HG02938 (cell line): Measurements from ENCODE around the gene FLVCR1.
"Not testable (repeated sequence)": the region's sequence is repeated elsewhere in the genome, so short reads cannot be mapped to it uniquely, and the experiment has no call there.

Experiments
- ATAC-seq: cut with Tn5 transposase; IDR thresholded peaks from one replicate; pipeline ENCODE4 v1.9.1; 2021; ENCODE audit warnings: mild to moderate bottlenecking, moderate library complexity; ENCODE audit not compliant: unreplicated experiment

The FLVCR1 gene

DNA sequence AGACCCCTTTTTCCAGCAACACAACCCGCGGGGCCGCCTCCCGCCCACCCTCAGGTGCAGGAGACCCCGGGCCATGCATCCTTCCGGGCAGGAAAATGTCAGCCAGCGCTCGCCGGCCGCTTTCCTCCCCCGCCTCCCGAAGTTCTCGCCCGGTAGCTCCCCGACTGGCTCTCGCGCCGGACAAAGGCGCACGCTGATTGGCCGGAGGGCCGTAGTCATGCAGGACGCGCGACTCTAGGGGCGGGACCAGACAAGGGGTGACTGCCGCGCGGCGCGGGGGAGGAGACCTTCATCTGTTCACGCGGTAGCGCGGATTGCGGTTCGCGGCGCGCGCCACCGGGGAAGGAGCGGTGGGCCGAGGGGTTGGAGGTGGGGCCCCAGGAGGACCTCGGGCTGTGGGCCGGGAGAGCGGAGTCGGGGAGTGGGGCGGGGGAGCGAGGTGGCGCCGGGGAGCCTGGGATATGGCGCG is at the start of gene FLVCR1:
Gene FLVCR1 (plus strand): TSS at position 284 of the 469 bp plus-strand sequence. CDS start 178 bp downstream, at position 462.
- peak; percentile 95 for ATAC-seq

DNA sequence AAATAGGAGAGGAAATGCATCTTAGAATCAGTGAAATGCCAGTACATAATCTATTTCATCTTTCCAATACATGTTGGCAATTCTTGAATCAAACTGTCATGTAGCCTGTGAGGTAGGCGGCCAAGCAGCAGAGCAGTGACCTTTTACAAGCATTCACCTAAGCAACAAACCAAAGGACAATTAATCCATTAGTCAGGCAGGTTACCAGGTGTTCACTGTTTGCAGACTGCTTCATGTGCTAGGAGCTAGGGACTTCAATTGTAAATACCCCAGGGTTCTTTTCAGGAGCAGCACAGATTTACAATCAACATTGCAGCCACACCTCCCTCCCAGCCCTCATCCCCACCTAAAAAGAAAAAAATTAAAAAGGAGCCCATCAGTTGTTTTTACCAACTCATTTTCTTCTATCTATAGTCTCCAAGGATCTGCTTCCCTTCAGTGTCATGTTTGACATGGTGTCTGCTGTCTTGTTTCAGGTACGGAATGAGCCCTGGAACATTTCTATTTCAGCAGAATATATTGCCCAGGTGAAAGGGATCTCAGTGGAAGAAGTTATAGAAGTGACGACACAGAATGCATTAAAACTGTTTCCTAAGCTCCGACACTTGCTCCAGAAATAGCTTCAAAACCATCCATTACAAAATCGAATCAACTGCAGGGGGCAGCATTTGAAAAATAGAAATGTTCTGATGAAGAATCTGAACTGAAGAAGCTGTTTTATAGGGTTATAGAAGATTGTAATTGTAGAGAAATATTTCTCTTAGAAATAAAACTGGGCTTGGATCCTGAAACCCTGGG is 43.3 kb upstream of the FLVCR1 start:
- no peak for ATAC-seq

DNA sequence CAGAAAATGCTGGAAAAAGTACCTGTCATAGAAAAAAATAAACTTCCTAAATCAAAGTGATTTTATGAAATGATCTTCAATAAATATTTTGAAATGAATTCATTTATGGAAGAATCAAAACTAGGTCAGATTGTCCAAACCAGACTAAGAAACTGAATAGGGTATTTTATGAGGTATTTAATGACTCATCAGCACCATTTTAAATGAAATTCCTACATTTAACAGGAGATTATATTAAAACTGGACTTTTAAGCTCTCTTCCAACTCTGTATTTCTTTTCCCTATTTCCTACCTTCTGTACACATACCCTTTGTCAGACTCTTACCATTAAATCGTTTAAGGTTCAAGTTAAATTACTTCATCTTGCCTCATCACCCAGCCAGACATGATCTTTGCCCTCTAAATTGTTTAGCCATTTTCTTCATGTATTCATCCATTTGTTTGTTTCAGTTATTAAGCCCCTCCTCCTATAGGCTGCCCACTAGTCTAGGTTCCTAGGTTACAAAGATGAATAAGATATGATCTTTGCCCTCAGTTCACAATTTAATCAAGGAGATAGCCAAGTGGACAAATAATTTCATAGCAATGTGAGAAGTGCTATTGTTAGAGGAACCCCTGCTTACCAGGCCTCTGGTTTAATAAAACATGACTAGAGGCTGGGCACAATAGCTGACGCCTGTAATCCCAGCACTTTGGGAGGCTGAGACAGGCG is 41.4 kb upstream of the FLVCR1 start:
- no peak for ATAC-seq

DNA sequence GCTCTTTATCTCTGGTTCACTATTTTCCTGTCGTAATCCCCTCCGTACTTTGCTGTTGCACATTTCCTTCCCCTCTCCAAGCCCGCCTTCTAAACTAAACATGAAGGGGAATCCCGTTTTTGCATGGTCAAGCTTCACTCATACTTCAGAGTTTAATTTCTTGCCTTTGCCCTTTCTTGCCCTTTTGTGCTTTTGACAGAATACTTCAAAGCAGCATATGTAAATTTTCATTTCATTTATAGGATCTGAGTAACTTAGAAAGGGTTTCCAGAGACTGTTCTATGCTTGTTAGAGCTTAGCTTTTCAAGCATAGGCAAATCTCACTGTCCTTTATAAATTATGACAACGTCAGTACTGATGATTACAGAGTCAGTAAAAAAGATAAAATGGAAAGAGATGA is 38.3 kb upstream of the FLVCR1 start:
- peak; percentile 58 for ATAC-seq

DNA sequence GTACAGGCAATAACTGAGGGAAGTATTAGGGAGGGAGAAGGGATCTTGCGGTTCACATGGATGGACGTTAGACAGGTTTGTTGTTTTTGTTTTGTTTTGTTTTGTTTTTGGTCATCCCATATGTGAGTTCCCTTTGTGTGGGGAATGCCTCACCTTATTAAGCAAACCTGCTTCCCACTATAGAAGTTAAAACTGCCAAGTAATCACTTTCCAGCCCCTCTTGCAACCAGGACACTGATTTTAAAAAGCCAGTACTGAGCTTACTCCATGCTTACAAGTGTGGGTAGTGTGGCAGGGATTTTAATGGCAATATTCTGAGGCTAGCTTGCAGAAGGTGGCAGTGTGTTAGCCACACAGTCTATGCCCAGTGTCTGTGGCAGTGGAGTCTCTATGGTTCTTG is 37.1 kb upstream of the FLVCR1 start:
- no peak for ATAC-seq

DNA sequence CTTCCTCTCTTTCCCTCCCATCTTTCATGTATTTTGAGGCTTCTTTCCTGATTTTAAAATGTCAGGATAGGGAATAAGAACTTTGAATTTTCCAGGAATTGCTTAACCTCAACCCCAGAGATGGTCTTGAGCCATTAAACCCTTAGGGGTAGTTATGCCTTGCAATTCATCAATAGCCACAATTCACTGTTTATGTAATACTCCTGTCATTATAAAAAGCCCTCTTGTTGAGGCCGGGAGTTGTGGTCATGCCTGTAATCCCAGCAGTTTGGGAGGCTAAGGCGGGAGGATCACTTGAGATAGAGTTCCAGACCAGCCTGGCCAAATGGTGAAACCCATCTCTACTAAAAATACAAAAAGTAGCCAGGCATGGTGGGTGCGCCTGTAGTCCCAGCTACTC is 35.1 kb upstream of the FLVCR1 start:
- ATAC-seq: no peak

DNA sequence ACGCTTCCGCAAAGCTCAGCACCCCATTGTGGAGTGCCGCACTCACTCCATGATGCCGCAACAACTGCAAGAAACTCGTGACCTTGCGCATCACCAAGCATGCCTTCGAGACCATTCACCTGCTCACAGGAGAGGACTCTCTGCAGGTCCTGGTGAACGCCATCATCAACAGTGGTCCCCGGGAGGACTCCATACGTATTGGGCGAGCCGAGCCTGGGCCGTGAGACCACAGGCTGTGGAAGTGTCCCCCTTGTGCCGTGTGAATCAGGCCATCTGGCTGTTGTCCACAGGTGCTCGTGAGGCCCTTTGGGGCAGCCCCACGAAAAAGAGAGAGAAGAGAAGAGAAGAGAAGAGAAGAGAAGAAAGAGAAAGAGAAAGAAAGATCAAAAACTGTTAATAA is 33.9 kb upstream of the FLVCR1 start:
- ATAC-seq: no peak

DNA sequence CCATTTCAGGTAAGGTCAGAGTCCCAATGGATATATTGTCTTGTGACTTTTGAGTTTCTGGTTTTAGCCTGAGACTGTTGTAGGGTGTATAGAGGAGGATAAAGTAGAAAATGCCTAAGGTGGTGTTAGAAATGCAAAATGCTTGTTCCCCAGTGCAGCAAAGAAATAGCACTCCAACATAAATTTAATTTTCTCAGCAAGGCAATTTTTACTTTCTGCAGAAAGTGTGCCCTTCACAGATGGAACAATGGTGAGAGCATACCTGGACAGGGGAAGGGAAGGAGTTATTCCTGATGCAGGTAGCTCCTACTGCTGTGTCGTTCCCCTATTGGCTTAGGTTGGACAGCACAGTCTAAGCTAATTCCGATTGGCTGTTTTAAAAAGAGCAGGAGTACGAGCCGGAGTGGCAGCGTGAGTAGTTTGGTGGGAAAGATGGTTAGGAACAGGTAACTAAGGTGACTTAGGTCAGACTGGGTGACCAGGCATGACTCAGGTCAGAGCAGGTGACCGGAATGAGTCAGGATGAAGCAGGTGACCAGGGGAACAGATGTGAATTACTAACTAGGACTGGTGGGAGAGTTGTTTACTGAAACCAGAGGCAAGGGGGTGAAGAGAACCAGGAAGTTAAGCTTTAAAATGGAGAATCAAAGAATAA is 32.1 kb upstream of the FLVCR1 start:
- no peak for ATAC-seq

DNA sequence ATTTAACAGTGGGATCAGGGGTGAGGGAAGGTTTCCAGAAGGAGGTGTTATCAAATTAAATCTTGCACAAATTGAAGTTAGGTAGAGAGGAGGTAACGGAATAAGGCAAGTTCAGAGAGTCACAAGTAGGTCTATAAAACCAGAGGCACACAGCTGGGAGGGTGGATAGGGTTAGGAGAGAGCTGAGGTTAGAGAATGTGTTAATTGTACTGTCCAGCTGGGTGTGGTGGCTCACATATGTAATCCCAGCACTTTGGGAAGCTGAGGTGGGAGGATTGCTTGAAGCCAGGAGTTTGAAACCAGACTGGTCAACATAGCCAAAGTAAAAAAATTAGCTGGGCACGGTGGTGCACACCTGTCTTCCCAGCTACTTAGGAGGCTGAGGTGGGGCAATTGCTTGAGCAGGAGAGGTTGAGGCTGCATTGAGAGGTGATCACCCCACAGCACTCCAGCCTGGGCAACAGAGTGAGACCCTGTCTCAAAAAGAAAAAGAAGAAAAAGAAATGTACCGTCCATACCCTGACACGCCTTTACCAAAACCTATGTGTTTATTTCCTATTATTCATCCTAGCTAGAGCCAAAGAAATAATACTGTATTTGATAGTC is 30.8 kb upstream of the FLVCR1 start:
- ATAC-seq: no peak

DNA sequence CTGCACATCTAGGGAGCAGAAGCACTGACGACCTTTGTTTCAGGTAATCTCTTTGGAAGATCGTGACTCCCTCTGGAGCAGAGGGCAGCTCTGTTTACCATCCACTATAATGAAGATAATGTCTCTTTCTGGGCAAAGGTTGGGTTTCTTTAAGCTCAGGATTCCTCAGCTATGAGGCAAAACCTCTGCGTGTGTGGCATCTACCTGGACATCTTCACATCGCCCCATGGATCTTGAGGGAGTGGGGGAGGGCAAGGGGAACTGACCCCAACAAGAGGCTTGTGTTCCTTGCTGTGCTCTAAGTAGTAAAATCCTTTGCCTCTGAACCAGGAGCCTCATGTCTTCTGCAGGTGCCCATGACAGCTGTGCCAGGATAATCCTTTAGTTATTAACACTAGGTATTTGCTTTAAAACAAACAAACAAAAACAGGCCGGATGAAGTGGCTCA is 30.2 kb upstream of the FLVCR1 start:
- ATAC-seq: no peak

DNA sequence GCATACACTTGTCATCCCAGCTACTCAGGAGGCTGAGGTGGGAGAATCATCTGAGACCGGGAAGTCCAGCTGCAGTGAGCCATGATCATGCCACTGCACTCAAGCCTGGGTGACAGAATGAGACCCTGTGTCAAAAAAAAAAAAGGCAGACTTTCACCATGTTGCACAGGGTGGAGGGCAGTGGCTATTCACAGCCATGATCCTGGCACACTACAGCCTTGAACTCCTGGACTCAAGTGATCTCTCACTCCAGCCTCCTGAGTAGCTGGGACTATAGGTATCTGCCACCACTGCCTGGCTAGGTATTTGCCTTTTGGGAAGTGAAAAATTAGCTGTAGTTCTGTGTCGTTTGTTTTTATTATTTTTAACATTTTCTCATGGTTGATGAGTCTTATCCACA is 29.7 kb upstream of the FLVCR1 start:
- no peak for ATAC-seq

DNA sequence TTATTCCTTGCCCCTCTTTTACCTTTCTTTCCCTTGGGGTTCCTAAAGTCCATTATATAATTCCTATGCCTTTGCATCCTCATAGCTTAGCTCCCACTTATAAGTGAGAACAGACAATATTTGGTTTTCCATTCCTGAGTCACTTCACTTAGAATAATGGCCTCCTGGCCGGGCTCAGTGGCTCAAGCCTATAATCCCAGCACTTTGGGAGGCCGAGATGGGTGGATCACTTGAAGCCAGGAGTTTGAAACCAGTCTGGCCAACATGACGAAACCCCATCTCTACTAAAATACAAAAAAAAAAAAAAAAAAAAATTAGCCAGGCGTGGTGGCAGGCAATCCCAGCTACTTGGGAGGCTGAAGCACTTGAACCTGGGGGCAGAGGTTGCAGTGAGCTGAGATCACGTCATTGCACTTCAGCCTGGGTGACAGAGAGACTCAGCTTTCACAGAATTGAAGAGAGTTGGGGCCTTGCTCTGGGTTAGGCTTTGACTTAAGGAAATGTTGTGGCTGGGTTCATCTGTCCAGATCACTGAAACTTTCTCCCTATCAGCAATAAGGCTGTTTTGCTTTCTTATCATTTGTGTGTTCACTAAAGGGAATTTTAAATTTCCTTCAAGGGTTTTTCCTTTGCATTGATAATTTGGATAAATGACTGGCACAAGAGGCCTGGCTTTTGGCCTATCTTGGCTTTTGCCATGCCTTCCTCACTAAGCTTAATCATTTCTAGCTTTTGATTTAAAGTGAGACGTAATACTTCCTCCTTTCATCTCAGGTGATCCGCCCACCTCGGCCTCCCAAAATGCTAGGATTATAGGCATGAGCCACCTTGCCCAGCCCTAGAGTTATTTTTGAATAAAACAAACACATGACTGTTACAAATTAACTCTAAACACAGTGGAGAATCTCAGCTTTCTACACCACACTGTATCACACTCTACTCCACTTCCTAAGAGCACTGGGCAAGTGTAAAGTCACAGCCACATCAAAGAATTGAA is 24.6 kb upstream of the FLVCR1 start:
- peak; percentile 66 for ATAC-seq

DNA sequence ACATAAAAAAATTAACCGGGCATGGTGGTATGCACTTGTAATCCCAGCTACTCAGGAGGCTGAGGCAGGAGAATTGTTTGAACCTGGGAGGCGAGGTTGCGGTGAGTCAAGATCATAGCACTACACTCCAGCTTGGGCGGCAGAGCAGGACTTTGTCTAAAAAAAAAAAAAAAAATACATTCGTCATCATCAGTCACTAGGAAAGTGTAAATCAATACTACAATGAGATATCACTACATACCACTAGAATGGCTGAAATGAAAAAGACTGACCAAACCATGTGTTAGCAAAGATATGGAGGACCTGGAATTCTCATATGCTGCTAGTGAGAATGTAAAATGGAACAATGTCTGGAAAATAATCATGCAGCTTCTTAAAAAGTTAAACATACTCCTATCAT is 19.9 kb upstream of the FLVCR1 start:
- ATAC-seq: no peak

DNA sequence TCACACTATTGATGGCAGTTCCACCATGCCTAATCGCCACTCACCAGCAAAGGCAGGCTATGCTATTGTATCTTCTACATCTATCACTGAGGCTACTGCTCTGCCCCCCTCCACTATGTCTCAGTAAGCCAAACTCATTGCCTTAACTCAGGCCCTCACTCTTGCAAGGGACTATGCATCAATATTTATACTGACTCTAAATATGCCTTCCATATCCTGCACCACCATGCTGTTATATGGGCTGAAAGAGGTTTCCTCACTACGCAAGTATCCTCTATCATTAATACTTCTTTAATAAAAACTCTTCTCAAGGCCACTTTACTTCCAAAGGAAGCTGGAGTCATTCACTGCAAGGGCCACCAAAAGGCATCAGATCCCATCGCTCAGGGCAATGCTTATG is 13.6 kb upstream of the FLVCR1 start:
- not testable (repeated sequence) for ATAC-seq

DNA sequence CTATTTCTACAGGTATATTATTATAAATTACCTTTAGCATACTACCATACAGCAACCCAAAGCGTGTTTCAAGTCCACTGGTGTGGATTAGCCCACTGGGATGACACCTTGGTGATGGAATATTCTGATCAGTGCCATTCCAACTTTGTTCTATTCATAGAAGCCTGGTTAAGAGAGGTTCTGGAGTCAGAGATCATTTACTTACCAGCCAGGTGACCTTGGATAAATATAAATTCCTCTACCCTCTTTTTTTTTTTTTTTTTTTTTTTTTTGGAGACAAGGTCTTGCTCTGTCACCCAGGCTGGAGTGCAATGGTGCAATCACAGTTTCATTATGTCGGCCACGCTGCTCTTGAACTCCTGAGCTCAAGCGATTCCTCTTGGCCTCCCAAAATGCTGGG is 10.5 kb upstream of the FLVCR1 start, which contains the start of gene SPATA45:
Gene SPATA45 (minus strand): TSS at position 101 of the 400 bp plus-strand sequence. CDS start 11,500 bp downstream, outside the sequence.
- ATAC-seq: no peak

DNA sequence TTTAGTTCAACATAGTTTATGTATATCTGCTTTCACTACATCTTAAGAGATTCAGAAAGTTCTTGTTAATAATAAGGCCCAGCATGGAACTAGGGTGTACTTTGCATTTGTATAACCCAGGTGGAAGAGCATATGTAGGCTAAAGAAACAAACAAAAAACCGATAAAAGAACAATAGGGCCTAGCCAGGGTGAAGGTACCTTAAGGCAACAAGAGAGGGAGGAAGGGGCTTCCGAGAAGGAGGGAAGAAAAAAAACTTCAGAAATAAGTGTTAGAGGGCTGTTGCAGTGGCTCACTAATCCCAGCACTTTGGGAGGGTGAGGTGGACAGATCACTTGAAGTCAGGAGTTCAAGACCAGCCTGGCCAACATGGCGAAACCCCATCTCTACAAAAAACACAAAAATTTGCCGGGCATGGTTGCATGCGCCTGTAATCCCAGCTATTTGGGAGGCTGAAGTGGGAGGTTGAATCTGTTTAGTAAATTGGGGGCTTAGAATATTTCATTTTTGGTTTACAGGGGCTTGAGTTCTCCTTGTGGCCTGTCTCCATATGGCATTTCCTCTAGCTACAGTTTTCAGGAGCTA is 5.9 kb upstream of the FLVCR1 start:
- ATAC-seq: no peak

DNA sequence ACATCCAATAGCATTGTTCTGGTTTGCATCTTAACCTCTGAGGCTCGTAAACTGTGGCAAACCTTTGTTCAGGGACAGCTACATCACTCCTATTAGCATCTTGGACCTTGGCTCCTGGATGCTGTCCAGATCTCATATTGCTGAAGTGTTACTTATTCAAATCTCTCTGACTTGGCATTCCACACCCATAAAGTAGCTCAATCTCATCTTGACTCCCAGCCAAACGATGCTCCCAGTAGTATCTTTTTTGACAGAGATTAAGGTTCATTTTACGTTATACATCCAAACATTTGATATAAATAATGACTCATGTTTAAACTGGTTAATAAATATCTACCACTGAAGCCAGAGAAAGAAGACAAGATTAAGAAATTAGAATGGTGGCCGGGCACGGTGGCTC is 4.4 kb upstream of the FLVCR1 start:
- no peak for ATAC-seq

DNA sequence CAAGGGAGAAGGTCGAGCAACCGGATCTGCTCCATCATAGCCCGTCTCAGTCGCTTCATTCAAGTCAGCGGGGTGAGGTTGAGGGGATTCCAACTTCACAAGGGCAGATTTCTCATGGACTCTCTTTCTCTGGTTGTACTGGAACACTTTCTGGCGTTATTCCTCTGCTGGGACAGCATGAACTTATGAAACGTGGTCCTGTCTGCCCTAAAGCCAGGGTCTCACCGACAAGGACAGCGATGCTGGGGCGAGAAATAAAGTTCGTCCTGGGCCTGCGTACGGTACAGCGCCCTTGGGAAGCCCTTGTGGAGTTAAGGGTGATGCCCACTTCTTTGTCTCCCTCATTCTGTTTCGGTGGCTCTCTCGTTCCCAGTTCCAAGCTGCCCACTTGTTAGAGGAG is 1.3 kb upstream of the FLVCR1 start:
- ATAC-seq: no peak

DNA sequence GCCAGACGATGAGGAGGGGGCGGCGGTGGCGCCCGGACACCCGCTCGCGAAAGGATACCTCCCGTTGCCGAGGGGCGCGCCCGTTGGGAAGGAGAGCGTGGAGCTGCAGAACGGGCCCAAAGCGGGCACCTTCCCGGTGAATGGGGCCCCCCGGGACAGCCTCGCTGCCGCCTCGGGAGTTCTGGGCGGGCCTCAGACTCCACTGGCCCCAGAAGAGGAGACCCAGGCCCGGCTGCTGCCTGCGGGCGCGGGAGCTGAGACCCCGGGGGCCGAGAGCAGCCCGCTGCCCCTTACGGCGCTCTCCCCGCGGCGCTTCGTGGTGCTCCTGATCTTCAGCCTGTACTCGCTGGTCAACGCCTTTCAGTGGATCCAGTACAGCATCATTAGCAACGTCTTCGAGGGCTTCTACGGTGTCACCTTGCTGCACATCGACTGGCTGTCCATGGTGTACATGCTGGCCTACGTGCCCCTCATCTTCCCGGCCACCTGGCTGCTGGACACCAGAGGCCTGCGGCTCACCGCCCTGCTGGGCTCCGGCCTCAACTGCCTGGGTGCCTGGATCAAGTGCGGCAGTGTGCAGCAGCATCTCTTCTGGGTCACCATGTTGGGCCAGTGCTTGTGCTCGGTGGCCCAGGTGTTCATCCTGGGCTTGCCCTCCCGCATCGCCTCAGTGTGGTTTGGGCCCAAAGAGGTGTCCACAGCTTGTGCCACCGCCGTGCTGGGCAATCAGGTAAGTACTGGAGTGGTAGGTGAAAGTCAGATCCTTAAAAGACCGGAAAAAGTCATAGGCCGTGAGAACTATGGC is 588 bp downstream of the FLVCR1 start:
- peak; percentile 18 for ATAC-seq
